Middle frontal gyrus (tissue), 1 donor: ENCODE measurements around the gene ANXA11.
"Not testable (repeated sequence)": the region's sequence is repeated elsewhere in the genome, so short reads cannot be mapped to it uniquely, and the experiment has no call there.

ENCODE experiments used
- DNase-seq: peaks from one replicate; pipeline ENCODE4 v3.0.0-alpha.2; 2015; ENCODE audit warnings: low spot score; ENCODE audit errors: extremely low spot score

ANXA11 gene

GRCh38 chr10:80210259-80210658, 4.9 kb upstream of the ANXA11 start:
- DNase-seq: no peak

GRCh38 chr10:80207768-80208370, 2.5 kb upstream of the ANXA11 start:
- no peak for DNase-seq

- DNase-seq: no peak
Observed at GRCh38 chr10:80206277-80206655, 929 bp upstream of the ANXA11 start.

GRCh38 chr10:80204677-80205476, 460 bp downstream of the ANXA11 start:
- DNase-seq: no peak

GRCh38 chr10:80203835-80204676, 1.3 kb downstream of the ANXA11 start:
- DNase-seq: no peak

GRCh38 chr10:80202934-80203834, 2.2 kb downstream of the ANXA11 start:
- DNase-seq: no peak

GRCh38 chr10:80202530-80202929, 2.8 kb downstream of the ANXA11 start:
- DNase-seq: not testable (repeated sequence)

- DNase-seq: no peak
Observed at GRCh38 chr10:80201608-80202141, 3.7 kb downstream of the ANXA11 start.

- no peak for DNase-seq
Observed at GRCh38 chr10:80200687-80201086, 4.7 kb downstream of the ANXA11 start.

- no peak for DNase-seq
Observed at GRCh38 chr10:80200259-80200658, 5.1 kb downstream of the ANXA11 start.

GRCh38 chr10:80199828-80200227, 5.5 kb downstream of the ANXA11 start:
- no peak for DNase-seq

GRCh38 chr10:80197972-80198916, 7.1 kb downstream of the ANXA11 start:
- no peak for DNase-seq

- no peak for DNase-seq
Observed at GRCh38 chr10:80196950-80197315, 8.4 kb downstream of the ANXA11 start.

- DNase-seq: no peak
Observed at GRCh38 chr10:80196270-80196949, 8.9 kb downstream of the ANXA11 start.

- no peak for DNase-seq
Observed at GRCh38 chr10:80195046-80195574, 10.2 kb downstream of the ANXA11 start.

GRCh38 chr10:80194373-80195045, 10.8 kb downstream of the ANXA11 start:
- no peak for DNase-seq

- no peak for DNase-seq
Observed at GRCh38 chr10:80192553-80192952, 12.8 kb downstream of the ANXA11 start.

- no peak for DNase-seq
Observed at GRCh38 chr10:80191589-80192270, 13.6 kb downstream of the ANXA11 start.
